Embryonic facial prominence (tissue), 1 donor: ENCODE data around the gene CDK11A.
A peak's percentile ranks its signal among the peaks of the same experiment; 100 is the strongest.

Experiments used
- DNase-seq: peaks from one replicate; pipeline ENCODE4 v3.0.0-alpha.2; 2016; ENCODE audit errors: extremely low spot score

CDK11A gene

DNA sequence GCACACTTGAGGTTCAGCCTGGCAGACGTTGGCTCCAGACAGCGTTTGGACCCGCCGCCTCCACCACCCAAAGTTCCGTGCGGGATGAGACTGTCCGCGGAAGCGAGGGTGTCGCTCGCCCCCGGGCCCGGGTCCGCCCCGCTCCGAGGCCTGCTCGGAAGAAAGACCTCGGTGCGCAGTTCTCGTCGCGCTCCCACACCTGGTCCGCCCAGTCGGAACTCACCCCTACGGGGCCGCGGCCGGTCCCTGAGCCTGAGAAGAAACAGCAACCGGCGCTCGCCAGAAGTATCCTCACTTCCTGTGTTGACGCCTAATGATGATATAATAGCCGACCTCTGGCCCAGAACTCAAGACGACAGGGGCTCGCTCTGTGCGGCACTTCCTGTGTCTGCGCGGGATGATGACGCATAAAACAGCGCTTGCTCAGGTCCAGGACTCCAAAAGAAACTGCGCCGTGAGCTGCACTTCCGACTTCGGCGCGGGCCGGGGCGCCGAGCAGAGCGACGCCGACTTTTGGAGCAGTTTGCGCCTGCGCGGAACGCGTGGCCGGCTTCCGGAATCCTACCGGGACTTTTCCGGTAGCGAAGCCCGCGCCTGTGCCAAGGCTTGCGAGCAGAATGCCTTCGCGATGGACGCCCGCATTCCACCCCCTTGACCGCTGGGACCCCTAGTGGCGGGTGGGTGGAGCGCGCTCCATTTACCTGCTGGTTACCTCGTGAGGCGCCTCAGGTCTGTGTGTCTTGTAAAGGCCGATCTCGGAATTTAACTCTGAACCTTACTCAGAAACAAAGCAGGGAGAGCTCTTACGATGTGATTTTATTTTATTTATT lies at the start of gene CDK11A:
Gene CDK11A, minus strand, starts transcription at position 323 of the 830 bp plus-strand sequence. CDS start 1,539 bp downstream, outside the sequence.
- peak; percentile 98 for DNase-seq

- DNase-seq = no peak
Observed at GRCh38 chr1:1773874-1774273, 49.7 kb upstream of the CDK11A start.

GRCh38 chr1:1771096-1771495 lies 46.9 kb upstream of the CDK11A start:
- no peak for DNase-seq

- no peak for DNase-seq
Observed at GRCh38 chr1:1770102-1770501, 45.9 kb upstream of the CDK11A start.

- no peak for DNase-seq
Observed at GRCh38 chr1:1768249-1768992, 44.3 kb upstream of the CDK11A start.

DNA sequence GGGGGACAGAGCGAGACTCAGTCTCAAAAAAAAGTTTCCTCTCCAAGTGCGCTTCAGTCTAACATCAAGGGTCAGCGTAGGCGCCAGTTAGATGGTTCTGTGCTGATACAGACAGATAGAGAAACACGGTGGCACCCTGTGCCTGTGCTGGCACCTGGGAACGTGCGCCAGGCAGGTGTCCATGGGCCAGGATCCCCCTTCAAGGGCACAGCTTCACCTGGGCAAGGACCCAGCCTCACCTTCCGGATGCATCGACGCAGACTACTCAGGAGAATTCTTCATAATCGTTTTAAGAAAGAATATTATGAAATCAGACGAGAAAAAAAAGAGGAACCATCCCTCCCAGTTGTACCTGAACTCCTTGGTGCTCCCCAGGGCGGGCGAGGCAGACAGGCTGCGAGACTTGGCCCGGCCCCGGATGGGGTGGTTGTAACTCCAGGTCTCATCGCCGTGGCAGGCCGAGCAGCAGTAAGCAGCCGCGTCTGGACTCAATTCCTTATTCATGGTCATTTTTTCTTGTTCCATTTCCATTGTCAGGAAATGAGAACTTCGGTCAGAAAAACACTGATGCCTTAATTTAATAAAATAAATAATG lies 40.8 kb upstream of the CDK11A start:
- DNase-seq = no peak

DNA sequence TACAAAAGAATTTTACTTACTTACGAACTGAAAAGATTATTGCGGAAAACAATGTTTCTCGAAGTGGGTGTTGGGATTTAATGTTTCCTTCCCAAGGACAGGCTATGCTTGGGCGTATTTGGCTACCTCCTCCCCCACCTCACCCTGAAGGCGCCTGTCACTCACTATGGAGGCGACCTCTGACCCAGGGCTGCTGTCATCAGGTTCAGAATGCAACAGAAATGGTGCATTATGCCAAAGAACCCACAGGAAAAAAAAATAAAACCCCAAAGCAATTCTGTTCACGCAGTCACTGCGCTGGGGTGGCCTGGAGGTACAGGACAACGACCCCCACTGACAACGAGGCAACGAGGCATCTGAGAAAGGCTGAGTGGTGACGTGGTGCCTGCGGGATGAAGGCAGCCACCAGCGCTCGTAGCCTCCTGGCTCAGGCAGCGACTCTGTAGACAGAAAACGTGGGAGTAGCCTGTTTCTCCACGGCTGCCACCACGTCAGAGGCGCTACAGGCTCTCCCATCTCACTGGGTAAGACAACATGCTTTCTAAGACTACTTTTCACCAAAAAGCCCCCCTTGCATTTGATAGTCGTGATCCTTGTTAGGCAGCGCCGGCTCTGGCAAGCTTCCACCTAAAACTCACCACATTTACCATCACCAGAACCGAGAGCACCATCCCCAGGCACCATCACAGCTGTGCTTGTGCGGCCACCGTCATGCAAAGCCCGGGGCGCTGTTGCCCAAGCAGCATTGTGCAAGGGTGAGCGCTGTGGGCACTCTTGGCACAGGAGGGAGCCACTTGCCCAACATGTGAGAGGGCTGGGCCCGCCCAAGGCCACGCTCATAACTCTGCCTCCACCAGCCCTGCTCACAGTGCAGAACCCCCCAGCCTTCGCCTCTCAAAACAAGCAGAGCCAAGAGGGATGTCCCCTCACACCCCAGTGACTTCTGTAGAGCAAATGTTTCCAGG lies 39.8 kb upstream of the CDK11A start:
- DNase-seq = no peak

DNA sequence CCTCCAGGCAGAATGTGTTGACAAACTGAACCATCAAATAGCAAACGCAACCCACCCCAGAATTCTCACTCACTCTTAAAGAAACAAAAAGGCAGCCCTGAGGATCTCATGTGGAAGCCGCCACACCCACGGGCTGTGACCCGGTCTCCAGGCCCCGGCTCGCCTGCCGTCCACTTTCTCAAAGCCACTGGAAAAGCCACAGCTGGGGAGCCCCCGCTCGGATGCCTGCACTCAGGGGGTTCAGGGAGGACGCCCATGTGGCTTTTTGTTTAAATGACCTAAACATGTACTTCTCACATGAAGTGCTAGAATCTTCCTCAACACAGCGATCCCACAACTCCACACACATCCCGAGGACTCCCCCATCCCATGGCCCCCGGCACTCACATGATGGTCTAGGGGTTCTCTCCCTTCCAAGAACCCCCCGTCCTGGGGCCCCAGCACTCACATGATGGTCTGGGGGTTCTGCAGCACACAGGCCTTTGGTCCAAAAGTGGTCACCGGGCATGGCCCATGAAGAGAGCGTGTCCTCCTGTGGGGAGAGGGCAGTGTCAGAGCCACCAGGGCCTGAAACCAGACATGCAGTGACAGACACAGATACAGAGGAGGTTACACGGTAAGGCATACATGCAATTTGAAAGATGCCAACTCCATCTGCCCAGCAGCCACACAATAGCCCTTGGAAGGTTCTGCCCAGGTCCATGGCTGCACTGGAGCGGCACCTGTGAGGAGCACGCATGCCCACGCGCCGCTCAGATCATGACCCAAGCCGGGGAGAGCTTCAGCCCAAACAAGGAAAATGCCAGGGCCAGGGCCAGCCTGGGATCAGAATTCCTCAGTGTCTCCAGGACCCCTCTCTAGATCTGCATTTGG lies 37.6 kb upstream of the CDK11A start:
- no peak for DNase-seq

GRCh38 chr1:1760715-1761114 lies 36.6 kb upstream of the CDK11A start:
- no peak for DNase-seq

GRCh38 chr1:1760345-1760650 lies 36.1 kb upstream of the CDK11A start:
- DNase-seq = no peak

DNA sequence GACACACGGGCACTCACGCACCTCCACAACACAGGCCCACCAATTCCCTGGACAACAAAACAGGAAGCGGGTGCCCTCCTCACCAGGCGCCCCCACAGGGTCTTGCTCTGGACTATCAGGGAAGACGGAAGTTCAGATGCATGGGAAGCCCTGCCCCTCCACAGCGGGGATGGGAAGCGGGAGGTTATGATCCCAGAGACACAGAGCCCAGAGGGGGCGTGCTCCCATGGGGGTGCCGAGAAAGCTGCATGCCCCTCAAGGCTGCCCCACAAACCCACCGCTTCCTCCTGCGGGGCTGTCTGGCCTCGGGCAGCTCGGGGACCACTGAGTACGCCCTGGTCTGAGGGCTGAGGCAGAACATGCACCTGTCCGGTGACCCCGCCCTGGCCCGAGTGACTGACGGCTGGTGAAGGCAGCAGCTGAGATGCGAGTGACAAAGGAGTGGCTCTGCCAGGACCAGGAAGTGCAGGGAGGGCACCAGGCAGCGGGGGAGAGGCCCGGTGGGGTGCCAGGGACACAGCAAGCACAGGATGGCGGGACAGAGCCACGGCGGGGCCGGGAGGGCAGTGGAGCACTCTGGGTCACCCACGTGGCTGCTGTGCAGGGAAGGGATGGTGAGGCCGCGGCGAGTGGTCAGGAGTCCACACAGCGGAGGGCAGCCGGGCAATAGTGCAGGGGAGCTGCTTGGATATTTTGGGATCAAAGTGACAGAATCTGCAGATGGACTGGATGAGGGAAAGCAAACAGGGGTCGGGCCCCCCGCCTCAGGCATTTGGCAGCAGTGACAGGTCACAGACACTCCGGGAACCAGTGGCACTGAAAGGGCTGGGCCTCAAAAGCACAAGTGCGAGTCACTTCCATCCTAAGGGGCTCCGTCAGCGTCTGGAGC lies 35.5 kb upstream of the CDK11A start:
- no peak for DNase-seq

GRCh38 chr1:1758692-1759455 lies 34.7 kb upstream of the CDK11A start:
- no peak for DNase-seq

DNA sequence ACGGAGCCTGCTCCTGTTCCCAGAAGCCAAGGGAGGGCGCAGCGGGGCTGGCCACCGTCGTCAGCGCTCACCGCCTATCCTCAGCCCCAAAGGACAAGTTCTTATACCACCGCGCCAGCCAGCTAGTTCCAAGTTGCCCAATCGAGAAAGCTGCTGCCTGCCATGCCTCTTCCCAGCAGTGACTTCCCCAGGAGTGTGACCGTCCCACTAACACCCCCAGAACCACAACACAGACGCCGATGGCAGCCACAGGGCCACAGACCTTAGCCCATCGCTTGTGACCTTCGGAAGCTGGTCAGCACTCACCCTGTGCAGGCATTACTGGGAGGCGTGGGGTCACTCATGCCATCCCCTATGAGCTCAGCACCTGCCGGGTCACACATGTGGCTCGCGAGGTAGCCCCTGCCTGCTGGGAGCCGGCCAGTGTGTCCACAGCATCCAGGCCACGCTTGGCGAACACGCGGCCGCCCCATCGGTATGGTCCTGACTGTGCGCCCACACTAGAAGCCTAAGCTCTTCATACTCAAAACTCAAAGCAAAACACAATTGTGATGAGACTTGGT lies 34.0 kb upstream of the CDK11A start:
- DNase-seq = no peak

- no peak for DNase-seq
Observed at GRCh38 chr1:1757422-1758058, 33.4 kb upstream of the CDK11A start.

GRCh38 chr1:1756661-1757421 lies 32.7 kb upstream of the CDK11A start:
- DNase-seq = no peak

- no peak for DNase-seq
Observed at GRCh38 chr1:1755852-1756251, 31.7 kb upstream of the CDK11A start.

- DNase-seq = no peak
Observed at GRCh38 chr1:1755426-1755825, 31.3 kb upstream of the CDK11A start.
